BE2C (cell line): ENCODE data around the gene NID1.

Experiments
- DNase-seq: peaks from one replicate; pipeline ENCODE4 v3.0.0-alpha.2; 2020
- H3K27me3 ChIP-seq: fragments of 250-450 bp; sonication (Bioruptor Pico); 2 replicates; pipeline ENCODE4 v1.5.1; 2020; ENCODE audit warnings: mild to moderate bottlenecking
- H3K36me3 ChIP-seq: fragments of 250-450 bp; sonication (Bioruptor Pico); 2 replicates; pipeline ENCODE4 v1.5.1; 2020; ENCODE audit warnings: mild to moderate bottlenecking
- H3K4me1 ChIP-seq: fragments of 250-450 bp; sonication (Bioruptor Pico); 2 replicates; pipeline ENCODE4 v1.5.1; 2020
- H3K4me3 ChIP-seq: 2 replicates; pipeline ENCODE4 v1.5.1; 2011; ENCODE audit warnings: low read depth, low read length
- H3K9me3 ChIP-seq: fragments of 250-450 bp; sonication (Bioruptor Pico); 2 replicates; pipeline ENCODE4 v1.5.1; 2020
- TF ChIP-seq, protein P1 (sequence below): IDR thresholded peaks from 2 replicates; pipeline ENCODE4 v1.5.1; 2012; ENCODE audit warnings: mild to moderate bottlenecking, low read depth, low read length

Gene NID1

DNA sequence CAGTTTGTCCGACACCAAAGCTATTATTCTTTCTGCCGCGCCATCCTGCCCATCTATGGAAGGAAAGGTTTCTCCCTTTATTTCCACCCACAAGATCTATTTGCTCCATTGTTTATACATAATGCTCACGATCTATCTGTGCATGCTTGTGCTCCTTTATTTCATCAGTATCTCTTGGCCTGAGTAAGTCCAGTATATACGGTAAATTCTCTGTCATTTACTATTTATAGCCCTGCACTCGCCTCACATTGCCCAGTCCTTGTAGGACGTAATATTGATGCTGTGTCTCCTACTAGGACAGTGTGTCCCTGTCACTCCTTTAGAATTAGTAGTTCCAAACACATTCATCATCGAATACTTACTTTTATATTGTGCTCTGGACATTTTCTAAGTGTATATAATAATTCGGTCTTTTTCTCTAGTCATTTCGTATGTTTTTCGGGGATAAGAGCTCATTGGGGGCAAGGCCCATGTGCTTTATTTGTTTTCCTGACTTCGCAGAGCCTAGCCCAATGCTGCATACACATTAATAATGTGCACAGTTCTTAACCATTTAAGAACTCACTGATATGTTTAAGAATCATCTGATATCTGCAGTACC lies 3.1 kb upstream of the NID1 start:
- H3K36me3 ChIP-seq, result no peaks in the 10 kb centered on the region
- peaks cover 34% of the 10 kb centered on the region for H3K27me3 ChIP-seq
- TF ChIP-seq, protein P1, sequence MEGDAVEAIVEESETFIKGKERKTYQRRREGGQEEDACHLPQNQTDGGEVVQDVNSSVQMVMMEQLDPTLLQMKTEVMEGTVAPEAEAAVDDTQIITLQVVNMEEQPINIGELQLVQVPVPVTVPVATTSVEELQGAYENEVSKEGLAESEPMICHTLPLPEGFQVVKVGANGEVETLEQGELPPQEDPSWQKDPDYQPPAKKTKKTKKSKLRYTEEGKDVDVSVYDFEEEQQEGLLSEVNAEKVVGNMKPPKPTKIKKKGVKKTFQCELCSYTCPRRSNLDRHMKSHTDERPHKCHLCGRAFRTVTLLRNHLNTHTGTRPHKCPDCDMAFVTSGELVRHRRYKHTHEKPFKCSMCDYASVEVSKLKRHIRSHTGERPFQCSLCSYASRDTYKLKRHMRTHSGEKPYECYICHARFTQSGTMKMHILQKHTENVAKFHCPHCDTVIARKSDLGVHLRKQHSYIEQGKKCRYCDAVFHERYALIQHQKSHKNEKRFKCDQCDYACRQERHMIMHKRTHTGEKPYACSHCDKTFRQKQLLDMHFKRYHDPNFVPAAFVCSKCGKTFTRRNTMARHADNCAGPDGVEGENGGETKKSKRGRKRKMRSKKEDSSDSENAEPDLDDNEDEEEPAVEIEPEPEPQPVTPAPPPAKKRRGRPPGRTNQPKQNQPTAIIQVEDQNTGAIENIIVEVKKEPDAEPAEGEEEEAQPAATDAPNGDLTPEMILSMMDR, result no peak
- H3K4me1 ChIP-seq, result no peaks in the 10 kb centered on the region
- no peaks in the 10 kb centered on the region for H3K9me3 ChIP-seq
- no peak overlapping the region for H3K4me3 ChIP-seq
- DNase-seq, result no peak

DNA sequence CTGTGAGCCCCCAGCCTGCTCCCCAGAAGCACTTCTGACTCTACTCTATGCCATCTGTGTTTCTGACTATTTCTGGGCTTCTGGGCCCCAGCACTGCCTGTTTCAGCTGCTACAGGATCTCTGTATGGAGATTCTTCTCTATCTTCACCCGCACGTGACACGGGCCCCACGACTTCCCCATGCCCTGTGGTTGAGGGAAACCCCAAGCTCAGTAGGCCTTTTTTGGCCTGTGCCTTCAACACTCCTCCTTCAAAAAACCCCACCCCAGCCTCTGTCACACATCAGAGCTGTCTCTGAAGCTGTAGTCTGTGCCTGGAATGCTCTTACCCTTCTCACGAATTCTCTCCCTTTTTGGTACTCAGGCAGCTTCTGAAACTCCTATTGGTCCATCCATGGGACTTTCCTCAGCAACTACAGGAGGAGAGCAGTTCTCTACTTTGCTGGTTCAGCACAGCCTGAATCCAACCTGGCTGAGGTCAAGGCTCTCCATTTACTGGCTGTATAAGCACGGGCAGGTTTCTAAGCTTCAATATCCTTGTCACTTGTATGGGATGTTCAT lies 2.0 kb upstream of the NID1 start:
- TF ChIP-seq, protein P1, result no peak
- no peak for DNase-seq
- no peak overlapping the region for H3K4me3 ChIP-seq

DNA sequence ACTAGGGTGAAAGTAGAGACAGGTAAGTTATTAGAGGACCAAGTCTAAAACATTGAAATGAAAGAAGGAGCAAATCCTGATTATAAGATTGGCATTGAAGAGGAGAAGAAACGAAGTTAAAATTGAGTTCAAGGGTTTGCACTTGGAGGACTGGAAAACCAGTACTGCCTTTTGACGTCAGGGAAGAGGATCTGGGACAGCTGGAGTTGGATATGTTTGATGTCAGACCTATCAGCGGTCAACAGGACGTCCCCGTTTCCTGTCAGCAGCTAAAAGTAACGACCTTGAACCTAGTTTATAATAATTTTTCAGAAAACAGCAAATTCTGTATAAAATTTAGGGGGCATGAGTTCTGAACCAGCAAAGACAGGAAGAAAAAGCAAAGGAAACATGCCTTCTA lies 1.2 kb upstream of the NID1 start:
- DNase-seq, result no peak
- Histone ChIP-seq H3K27me3 (peaks cover 45% of the 10 kb centered on the region), H3K4me3 (no peak overlapping the region), H3K4me1 (no peaks in the 10 kb centered on the region), H3K9me3 (no peaks in the 10 kb centered on the region), H3K36me3 (no peaks in the 10 kb centered on the region)
- TF ChIP-seq, protein P1, result no peak

More for the DNA sequence above, 2.0 kb upstream of the NID1 start:
- Histone ChIP-seq H3K36me3 (no peaks in the 10 kb centered on the region), H3K4me1 (no peaks in the 10 kb centered on the region), H3K9me3 (no peaks in the 10 kb centered on the region), H3K27me3 (peaks cover 39% of the 10 kb centered on the region)

DNA sequence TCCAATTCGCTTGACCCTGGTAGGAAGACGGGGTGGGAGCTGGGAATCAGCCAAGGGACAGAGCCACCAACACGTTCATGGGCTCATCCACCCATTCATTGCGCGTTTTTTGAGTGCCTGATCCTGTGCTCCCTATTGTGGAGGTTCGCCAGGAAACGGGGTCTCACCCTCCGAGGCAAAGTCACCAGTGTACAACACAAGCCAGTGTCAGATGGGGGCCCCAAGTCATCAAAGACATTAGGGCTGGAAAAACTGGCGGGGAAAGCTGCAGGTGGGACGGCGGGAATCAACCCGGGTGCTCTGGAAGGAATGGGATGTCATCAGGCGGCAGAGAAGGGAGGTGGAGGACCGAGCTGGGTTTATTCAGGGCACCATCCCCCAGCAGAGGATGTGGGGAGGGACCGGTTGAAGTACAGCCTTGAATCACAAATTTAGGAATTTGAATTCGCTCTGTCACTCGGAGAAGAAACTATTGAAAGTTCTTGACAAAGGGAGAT lies 667 bp upstream of the NID1 start:
- DNase-seq, result no peak
- TF ChIP-seq, protein P1, result no peak
- Histone ChIP-seq H3K36me3 (no peaks in the 10 kb centered on the region), H3K27me3 (peaks cover 48% of the 10 kb centered on the region), H3K4me3 (peak overlapping the region; percentile 46), H3K9me3 (no peaks in the 10 kb centered on the region), H3K4me1 (no peaks in the 10 kb centered on the region)

DNA sequence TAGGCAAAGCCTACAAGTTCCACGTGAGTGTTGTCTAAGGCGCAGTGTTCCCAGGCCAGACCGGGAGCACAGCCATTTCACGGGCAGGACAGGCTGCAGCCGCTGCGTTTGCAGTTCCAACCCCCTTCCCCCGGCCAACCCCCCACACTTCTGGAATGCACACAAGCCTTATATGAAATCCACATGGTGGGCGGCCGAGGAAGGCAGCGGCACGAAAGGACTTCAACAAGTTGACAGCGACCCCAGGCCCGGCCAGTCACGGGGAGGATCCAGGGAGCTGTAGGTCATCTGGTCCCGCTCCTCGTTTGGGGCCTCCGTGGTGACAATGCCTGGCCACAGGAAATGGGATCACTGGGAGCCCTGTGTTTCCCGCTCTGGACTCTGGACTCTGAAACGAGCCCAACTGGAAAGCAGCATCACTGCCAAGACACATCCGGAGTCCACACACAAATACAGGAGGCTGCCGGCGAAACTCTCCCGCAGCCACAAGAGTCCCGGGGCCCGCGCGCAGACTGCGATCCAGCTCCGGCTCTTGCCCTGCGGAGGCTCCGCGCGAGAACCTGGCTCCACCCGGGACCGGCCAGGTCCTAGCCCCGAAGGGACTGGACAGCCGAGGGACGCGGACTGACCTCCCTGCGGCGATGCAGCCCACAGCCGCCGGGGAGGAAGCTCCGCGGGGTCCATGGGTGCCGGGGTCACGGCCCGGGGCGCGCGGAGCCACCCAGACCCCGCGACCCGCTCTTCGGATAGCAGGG lies 794 bp downstream of the NID1 start:
- no peak for DNase-seq
- Histone ChIP-seq H3K4me3 (peak overlapping the region; percentile 46), H3K27me3 (peaks cover 55% of the 10 kb centered on the region)

More for the DNA sequence above, 794 bp downstream of the NID1 start:
- Histone ChIP-seq H3K9me3 (no peaks in the 10 kb centered on the region), H3K4me1 (no peaks in the 10 kb centered on the region), H3K36me3 (no peaks in the 10 kb centered on the region)
- TF ChIP-seq, protein P1, result no peak
